BLaER1 treated with 17β-estradiol and CSF1 and Interleukin-3, amounts not matched to agents 10 nM and 100 nM (cell line): ENCODE data around the gene TMEM212.

Source experiments
- H3K27ac ChIP-seq, 11 experiments: shearing (Covaris generic); formaldehyde crosslinking; 2 replicates each; pipeline ENCODE4 v1.8.1; 2022
- H3K27me3 ChIP-seq, 11 experiments: shearing (Covaris generic); formaldehyde crosslinking; 2 replicates each; pipeline ENCODE4 v1.8.1; 2022
- H3K36me3 ChIP-seq, 11 experiments: shearing (Covaris generic); formaldehyde crosslinking; 2 replicates each; pipeline ENCODE4 v1.8.1; 2022
- H3K4me1 ChIP-seq, 10 experiments: shearing (Covaris generic); formaldehyde crosslinking; 2 replicates each; pipeline ENCODE4 v1.8.1; 2022
- H3K4me2 ChIP-seq, 11 experiments: shearing (Covaris generic); formaldehyde crosslinking; 2 replicates each; pipeline ENCODE4 v1.8.1; 2022
- H3K4me3 ChIP-seq, 10 experiments: shearing (Covaris generic); formaldehyde crosslinking; 2 replicates each; pipeline ENCODE4 v1.8.1; 2022
- H3K9ac ChIP-seq, 11 experiments: shearing (Covaris generic); formaldehyde crosslinking; 2 replicates each; pipeline ENCODE4 v1.8.1; 2022
- H3K9me3 ChIP-seq, 11 experiments: shearing (Covaris generic); formaldehyde crosslinking; replicated peaks in 1 of 11; 2 replicates each; pipeline ENCODE4 v1.8.1; 2022
- H4K20me1 ChIP-seq, 11 experiments: shearing (Covaris generic); formaldehyde crosslinking; 2 replicates each; pipeline ENCODE4 v1.8.1; 2022
- Cebpa-rat ChIP-seq, 11 experiments: shearing (Covaris generic); IDR thresholded peaks; 2 replicates each; pipeline ENCODE4 v1.8.1; 2022

Gene TMEM212

GRCh38 chr3:171842864-171843518, at the start of gene TMEM212:
TMEM212 (plus strand) TSS chr3:171843349; CDS start chr3:171843384, 35 bp downstream.
- peak within 1 kb of the TSS in 1 of 11 experiments; percentile 30; a peak in 1 of 22 replicates for H3K27ac ChIP-seq
- no peaks in the 10 kb centered on the region for H3K36me3 ChIP-seq
- H3K4me2 ChIP-seq, result peak within 1 kb of the TSS in 4 of 11 experiments; percentile 24 to 74 (median 53); a peak in 4 of 22 replicates
- no peak for TF ChIP-seq Cebpa-rat (IDR thresholded peaks at IDR 0.05)
- no peaks in the 10 kb centered on the region for H3K27me3 ChIP-seq
- H4K20me1 ChIP-seq, result no peaks in the 10 kb centered on the region
- peaks cover 0 to 15% (median 7%) of the 10 kb centered on the region in 11 experiments; a peak in 8 of 22 replicates for H3K9me3 ChIP-seq
- H3K4me1 ChIP-seq, result peaks cover 42 to 85% (median 61%) of the 10 kb centered on the region in 10 experiments
- no peak within 1 kb of the TSS for H3K9ac ChIP-seq
- H3K4me3 ChIP-seq, result no peak within 1 kb of the TSS

- Histone ChIP-seq H3K4me2 (peak overlapping the region; percentile 47 to 80 (median 65)), H3K27ac (no peak overlapping the region), H3K4me1 (peaks cover 23 to 52% (median 34%) of the 10 kb centered on the region in 10 experiments), H4K20me1 (peaks cover 0 to 23% (median 0%) of the 10 kb centered on the region in 11 experiments; a peak in 2 of 22 replicates), H3K9ac (no peak overlapping the region), H3K4me3 (no peak overlapping the region), H3K9me3 (peaks cover 0 to 6% (median 0%) of the 10 kb centered on the region in 11 experiments; a peak in 1 of 22 replicates), H3K36me3 (0 out of 22 replicates have a peak, but pooled peaks cover 0 to 8% (median 0%) of the 10 kb centered on the region in 11 experiments), H3K27me3 (no peaks in the 10 kb centered on the region)
- no peak for TF ChIP-seq Cebpa-rat (IDR thresholded peaks at IDR 0.05)
Observed at GRCh38 chr3:171796625-171797264, 46.4 kb upstream of the TMEM212 start.

- no peak overlapping the region for H3K9ac ChIP-seq
- no peaks in the 10 kb centered on the region for H3K27me3 ChIP-seq
- no peak overlapping the region for H3K4me3 ChIP-seq
- peaks cover 17 to 47% (median 30%) of the 10 kb centered on the region in 10 experiments for H3K4me1 ChIP-seq
- peaks cover 0 to 23% (median 0%) of the 10 kb centered on the region in 11 experiments; a peak in 2 of 22 replicates for H4K20me1 ChIP-seq
- peaks cover 0 to 6% (median 0%) of the 10 kb centered on the region in 11 experiments; a peak in 1 of 22 replicates for H3K9me3 ChIP-seq
- 0 out of 22 replicates have a peak, but pooled peaks cover 0 to 8% (median 0%) of the 10 kb centered on the region in 11 experiments for H3K36me3 ChIP-seq
- no peak for TF ChIP-seq Cebpa-rat (IDR thresholded peaks at IDR 0.05)
- peak overlapping the region; percentile 47 to 80 (median 65) for H3K4me2 ChIP-seq
- H3K27ac ChIP-seq, result no peak overlapping the region
Observed at GRCh38 chr3:171797265-171797679, 45.9 kb upstream of the TMEM212 start.

GRCh38 chr3:171797873-171798272, 45.3 kb upstream of the TMEM212 start:
- TF ChIP-seq Cebpa-rat (IDR thresholded peaks at IDR 0.05), result no peak
- H3K27me3 ChIP-seq, result no peaks in the 10 kb centered on the region
- no peak overlapping the region for H3K27ac ChIP-seq
- no peak overlapping the region for H3K9ac ChIP-seq
- peaks cover 0 to 29% (median 0%) of the 10 kb centered on the region in 11 experiments; a peak in 2 of 22 replicates for H4K20me1 ChIP-seq
- peak overlapping the region; percentile 9 to 80 (median 65); a peak in 20 of 22 replicates for H3K4me2 ChIP-seq
- 0 out of 22 replicates have a peak, but pooled peaks cover 0 to 8% (median 0%) of the 10 kb centered on the region in 11 experiments for H3K36me3 ChIP-seq
- peaks cover 13 to 41% (median 25%) of the 10 kb centered on the region in 10 experiments for H3K4me1 ChIP-seq
- no peak overlapping the region for H3K4me3 ChIP-seq
- H3K9me3 ChIP-seq, result peaks cover 0 to 6% (median 0%) of the 10 kb centered on the region in 11 experiments; a peak in 1 of 22 replicates

DNA sequence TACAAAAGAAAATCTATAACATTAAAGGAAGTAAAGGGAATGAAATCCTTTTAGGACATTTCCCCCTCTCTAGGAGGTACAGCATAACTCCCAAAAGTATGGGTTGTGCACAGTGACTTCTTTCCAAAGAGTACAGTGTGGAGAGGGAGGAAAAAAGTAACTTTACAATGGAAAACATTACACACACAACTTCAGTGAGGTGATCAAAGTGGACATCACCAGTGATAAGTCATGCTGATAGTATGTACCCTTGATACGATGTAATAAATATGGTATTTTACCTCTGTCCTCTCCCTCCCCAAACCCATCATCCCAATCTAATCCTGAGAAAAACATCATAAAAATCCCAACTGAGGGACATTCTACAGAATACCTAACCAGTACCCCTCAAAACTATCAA, 43.6 kb upstream of the TMEM212 start:
- Histone ChIP-seq H3K27ac (no peak overlapping the region), H3K36me3 (0 out of 22 replicates have a peak, but pooled peaks cover 0 to 4% (median 0%) of the 10 kb centered on the region in 11 experiments), H3K9ac (no peak overlapping the region), H3K9me3 (peaks cover 0 to 6% (median 0%) of the 10 kb centered on the region in 11 experiments; a peak in 1 of 22 replicates), H4K20me1 (peaks cover 0 to 39% (median 0%) of the 10 kb centered on the region in 11 experiments; a peak in 2 of 22 replicates), H3K27me3 (no peaks in the 10 kb centered on the region), H3K4me3 (no peak overlapping the region), H3K4me1 (peaks cover 12 to 40% (median 24%) of the 10 kb centered on the region in 10 experiments), H3K4me2 (no peak overlapping the region)
- TF ChIP-seq Cebpa-rat (IDR thresholded peaks at IDR 0.05), result no peak

GRCh38 chr3:171801738-171802589, 41.2 kb upstream of the TMEM212 start:
- H3K4me2 ChIP-seq, result 0 out of 22 replicates have a peak overlapping the region, but pooled peaks of 3 of the 11 experiments have one; percentile 4 to 11 (median 6)
- H3K9ac ChIP-seq, result no peak overlapping the region
- H3K27ac ChIP-seq, result no peak overlapping the region

DNA sequence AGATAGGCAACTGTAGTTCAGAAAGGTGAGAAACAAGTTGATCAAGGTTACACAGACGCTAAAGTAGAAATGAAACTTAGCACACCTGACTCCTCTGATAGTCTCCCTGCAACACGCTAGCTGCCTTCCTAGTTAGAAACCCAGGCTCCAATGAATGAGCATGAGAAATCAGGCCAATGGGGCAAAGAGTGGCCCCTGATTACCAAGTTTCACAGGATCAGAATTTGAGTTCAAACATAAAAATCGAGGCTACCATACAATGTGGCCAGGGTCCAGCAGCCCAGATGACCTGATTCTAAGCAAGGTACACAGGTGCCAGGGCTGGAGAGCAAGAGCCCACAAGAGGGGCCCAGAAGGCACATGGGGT, 40.6 kb upstream of the TMEM212 start:
- no peak overlapping the region for H3K27ac ChIP-seq
- H3K27me3 ChIP-seq, result no peaks in the 10 kb centered on the region
- H3K4me2 ChIP-seq, result no peak overlapping the region
- H4K20me1 ChIP-seq, result peaks cover 0 to 39% (median 0%) of the 10 kb centered on the region in 11 experiments; a peak in 2 of 22 replicates
- peaks cover 0 to 6% (median 0%) of the 10 kb centered on the region in 11 experiments; a peak in 1 of 22 replicates for H3K9me3 ChIP-seq
- TF ChIP-seq Cebpa-rat (IDR thresholded peaks at IDR 0.05), result no peak
- no peak overlapping the region for H3K4me3 ChIP-seq
- H3K36me3 ChIP-seq, result no peaks in the 10 kb centered on the region
- peaks cover 15 to 32% (median 23%) of the 10 kb centered on the region in 10 experiments for H3K4me1 ChIP-seq
- H3K9ac ChIP-seq, result no peak overlapping the region

More at GRCh38 chr3:171801738-171802589, 41.2 kb upstream of the TMEM212 start:
- TF ChIP-seq Cebpa-rat (IDR thresholded peaks at IDR 0.05), result no peak
- Histone ChIP-seq H3K9me3 (peaks cover 0 to 6% (median 0%) of the 10 kb centered on the region in 11 experiments; a peak in 1 of 22 replicates), H3K27me3 (no peaks in the 10 kb centered on the region), H4K20me1 (peaks cover 0 to 39% (median 0%) of the 10 kb centered on the region in 11 experiments; a peak in 2 of 22 replicates), H3K4me3 (no peak overlapping the region), H3K4me1 (peaks cover 19 to 38% (median 28%) of the 10 kb centered on the region in 10 experiments), H3K36me3 (no peaks in the 10 kb centered on the region)

DNA sequence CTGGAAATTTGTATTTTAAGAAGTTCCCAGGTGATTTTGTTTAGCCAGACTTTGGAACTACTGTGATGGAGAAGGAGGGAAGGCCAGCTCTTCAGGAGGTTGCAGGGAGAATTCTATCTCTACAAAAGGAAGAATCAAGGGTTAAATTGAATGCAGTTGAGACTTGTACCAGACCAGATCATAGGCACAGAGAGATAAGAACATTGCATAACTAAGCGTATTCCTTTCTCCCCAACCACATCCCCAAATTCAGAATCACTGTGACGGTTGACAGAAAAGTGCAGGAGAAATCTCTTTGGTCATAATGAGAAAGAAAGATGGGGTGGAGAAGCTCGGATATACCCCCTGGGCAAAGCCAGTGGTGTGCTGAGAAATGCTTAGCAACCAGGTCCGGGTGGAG, 40.1 kb upstream of the TMEM212 start:
- Histone ChIP-seq H3K27ac (no peak overlapping the region), H3K9me3 (peaks cover 0 to 6% (median 0%) of the 10 kb centered on the region in 11 experiments; a peak in 1 of 22 replicates), H3K4me3 (no peak overlapping the region), H3K27me3 (no peaks in the 10 kb centered on the region), H3K4me2 (no peak overlapping the region), H3K36me3 (no peaks in the 10 kb centered on the region), H3K4me1 (peaks cover 10 to 27% (median 19%) of the 10 kb centered on the region in 10 experiments), H3K9ac (no peak overlapping the region), H4K20me1 (peaks cover 0 to 39% (median 0%) of the 10 kb centered on the region in 11 experiments; a peak in 2 of 22 replicates)
- TF ChIP-seq Cebpa-rat (IDR thresholded peaks at IDR 0.05), result no peak
